Liver (tissue), 9 donors: Measurements from ENCODE around the gene CBFB. TPM values are rescaled to one million over a fixed set of nuclear protein-coding genes. Genes with fewer than 3 reads are reported as not detected.

Experiments used
- DNase-seq: peaks from one replicate; pipeline ENCODE4 v3.0.0-alpha.2; 2017; ENCODE audit warnings: low spot score
- H3K27ac ChIP-seq, 2 donors: one replicate each; pipeline ENCODE4 v1.7.0; 2013; ENCODE audit warnings: inconsistent platforms in 2 of 2, low read length in 2 of 2, control low read depth in 1 of 2, low read depth in 1 of 2, mild to moderate bottlenecking in 1 of 2
- H3K27me3 ChIP-seq, 4 donors: one replicate each; pipeline versions ENCODE4 v1.6.1 to v1.7.0; 2013; ENCODE audit warnings: low read length in 3 of 4, inconsistent platforms in 1 of 4, mild to moderate bottlenecking in 1 of 4, moderate library complexity in 1 of 4; ENCODE audit not compliant: control insufficient read depth in 4 of 4, insufficient read depth in 4 of 4
- H3K36me3 ChIP-seq, 4 donors: one replicate each; pipeline versions ENCODE4 v1.6.1 to v1.7.0; 2013; ENCODE audit warnings: low read length in 3 of 4, mild to moderate bottlenecking in 3 of 4, low read depth in 1 of 4, moderate library complexity in 1 of 4; ENCODE audit not compliant: control insufficient read depth in 4 of 4, insufficient read depth in 3 of 4
- H3K4me1 ChIP-seq, 4 donors: one replicate each; pipeline versions ENCODE4 v1.6.1 to v1.7.0; 2013; ENCODE audit warnings: low read length in 3 of 4, mild to moderate bottlenecking in 3 of 4, moderate library complexity in 1 of 4; ENCODE audit not compliant: control insufficient read depth in 4 of 4, insufficient read depth in 4 of 4
- H3K4me3 ChIP-seq, 3 donors: one replicate each; pipeline versions ENCODE4 v1.6.1 to v1.7.0; 2013; ENCODE audit warnings: low read length in 3 of 3, control low read depth in 1 of 3, low read depth in 1 of 3, mild to moderate bottlenecking in 1 of 3
- H3K9ac ChIP-seq, 2 donors: one replicate each; pipeline ENCODE4 v1.7.0; 2013; ENCODE audit warnings: low read length in 2 of 2, mild to moderate bottlenecking in 2 of 2, moderate library complexity in 2 of 2, control low read depth in 1 of 2, low read depth in 1 of 2
- H3K9me3 ChIP-seq, 4 donors: one replicate each; pipeline versions ENCODE4 v1.6.1 to v1.7.0; 2013; ENCODE audit warnings: low read length in 3 of 4; ENCODE audit not compliant: control insufficient read depth in 4 of 4
- EGR1 ChIP-seq, 2 donors: IDR thresholded peaks; 2 replicates each; pipeline ENCODE4 v1.6.1; 2016 to 2018; ENCODE audit warnings: antibody characterized with exemption in 2 of 2, low read depth in 2 of 2
- FOXA1 ChIP-seq: IDR thresholded peaks from 2 replicates; pipeline ENCODE4 v1.6.1; 2016; ENCODE audit warnings: antibody characterized with exemption
- FOXA2 ChIP-seq: IDR thresholded peaks from 2 replicates; pipeline ENCODE4 v1.6.1; 2016; ENCODE audit warnings: antibody characterized with exemption
- GABPA ChIP-seq, 2 donors: IDR thresholded peaks in 1 of 2; conservative IDR thresholded peaks in 1 of 2; 2 replicates each; pipeline ENCODE4 v1.6.1; 2016; ENCODE audit warnings: antibody characterized with exemption in 2 of 2, mild to moderate bottlenecking in 1 of 2, moderate library complexity in 1 of 2
- HNF4A ChIP-seq, 2 donors: conservative IDR thresholded peaks; 2 replicates each; pipeline ENCODE4 v1.6.1; 2016; ENCODE audit warnings: antibody characterized with exemption in 2 of 2, mild to moderate bottlenecking in 2 of 2
- HNF4G ChIP-seq: IDR thresholded peaks from 2 replicates; pipeline ENCODE4 v1.6.1; 2016; ENCODE audit warnings: antibody characterized with exemption
- JUND ChIP-seq, 2 donors: IDR thresholded peaks; 2 replicates each; pipeline ENCODE4 v1.6.1; 2016; ENCODE audit warnings: antibody characterized with exemption in 2 of 2
- RAD21 ChIP-seq, 2 donors: IDR thresholded peaks; 2 replicates each; pipeline ENCODE4 v1.6.1; 2016; ENCODE audit warnings: antibody characterized with exemption in 2 of 2, mild to moderate bottlenecking in 2 of 2
- RXRA ChIP-seq, 2 donors: IDR thresholded peaks; 2 replicates each; pipeline ENCODE4 v1.6.1; 2017 to 2018; ENCODE audit warnings: antibody characterized with exemption in 2 of 2, mild to moderate bottlenecking in 1 of 2
- SP1 ChIP-seq: IDR thresholded peaks from 2 replicates; pipeline ENCODE4 v1.6.1; 2018; ENCODE audit warnings: antibody characterized with exemption, mild to moderate bottlenecking
- TAF1 ChIP-seq: conservative IDR thresholded peaks from 2 replicates; pipeline ENCODE4 v1.6.1; 2016; ENCODE audit warnings: antibody characterized with exemption, mild to moderate bottlenecking
- YY1 ChIP-seq: IDR thresholded peaks from 2 replicates; pipeline ENCODE4 v1.6.1; 2016; ENCODE audit warnings: antibody characterized with exemption, mild to moderate bottlenecking
- WGBS: extraction: QIAGEN DNeasy Blood & Tissue Kit; methylation state at CpG from one replicate; pipeline ENCODE4 v1.1.7; 2013; 5-methylcytosine and 5-hydroxymethylcytosine counted together
- polyA plus RNA-seq, 2 donors: library from polyadenylated mRNA; stranded (reverse) in 1 of 2; unstranded in 1 of 2; fragments of 200-250 nt in 1 of 2; fragments of >200 nt in 1 of 2; fragmentation: Nextera tagmentation in 1 of 2; extraction: Ambion mirVana in 1 of 2; gene quantifications; one replicate each; pipeline versions ENCODE4 v1.2.1 to v1.2.3, GENCODE V29; 2013 to 2015
- total RNA-seq, 2 donors: library from RNA; depleted of rRNA; stranded (reverse); fragments of >200 nt; gene quantifications; one replicate each; pipeline ENCODE4 v1.2.3, GENCODE V29; 2014
- TF ChIP-seq, protein P1 (sequence below): IDR thresholded peaks from 2 replicates; pipeline ENCODE4 v1.6.1; 2016; ENCODE audit warnings: antibody characterized with exemption
- TF ChIP-seq, protein P2 (sequence below): IDR thresholded peaks from 2 replicates; pipeline ENCODE4 v1.6.1; 2016; ENCODE audit warnings: antibody characterized with exemption, mild to moderate bottlenecking
- TF ChIP-seq, protein P3 (sequence below): IDR thresholded peaks from 2 replicates; pipeline ENCODE4 v1.6.1; 2016; ENCODE audit warnings: antibody characterized with exemption
- donor health status: healthy.
- donor health status: healthy.
- donor health status: healthy.
- donor health status: healthy.
- donor health status: healthy.

CBFB gene
- total and polyA plus RNA-seq, 4 donors = 6.8 to 19.3 (median 11.2) TPM

DNA sequence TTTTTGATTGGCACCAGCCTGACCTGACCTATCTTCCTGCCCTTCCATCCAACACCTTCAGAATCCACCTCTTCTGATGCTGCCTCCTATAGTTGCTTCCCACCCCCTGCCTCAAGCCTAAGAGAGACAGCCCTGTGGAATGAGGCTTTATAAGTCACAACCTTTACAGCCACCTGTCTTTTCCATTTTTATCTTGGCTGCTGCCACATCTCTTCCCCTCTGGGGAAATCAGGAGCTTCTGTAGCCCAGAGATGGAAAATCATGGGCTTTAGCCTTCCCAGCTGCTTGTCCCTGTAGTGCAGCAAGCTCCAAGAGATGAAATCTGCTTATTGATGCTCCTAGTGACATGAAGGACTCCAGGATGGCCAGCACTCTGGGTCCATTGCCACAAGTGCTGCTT is 99.5 kb downstream of the CBFB start:
- DNase-seq = no peak
- TF ChIP-seq HNF4A (conservative IDR thresholded peaks at IDR 0.05) (no peak), JUND (IDR thresholded peaks at IDR 0.05) (no peak), FOXA1 (no peak), RXRA (IDR thresholded peaks at IDR 0.05) (no peak)
- Histone ChIP-seq H3K36me3 (peaks cover 17 to 70% (median 59%) of the 10 kb centered on the region in 4 donors), H3K27me3 (no peaks in the 10 kb centered on the region), H3K27ac (no peak overlapping the region), H3K9ac (no peak overlapping the region), H3K9me3 (no peaks in the 10 kb centered on the region), H3K4me3 (no peak overlapping the region), H3K4me1 (peaks cover 0 to 4% (median 1%) of the 10 kb centered on the region in 4 donors)

DNA sequence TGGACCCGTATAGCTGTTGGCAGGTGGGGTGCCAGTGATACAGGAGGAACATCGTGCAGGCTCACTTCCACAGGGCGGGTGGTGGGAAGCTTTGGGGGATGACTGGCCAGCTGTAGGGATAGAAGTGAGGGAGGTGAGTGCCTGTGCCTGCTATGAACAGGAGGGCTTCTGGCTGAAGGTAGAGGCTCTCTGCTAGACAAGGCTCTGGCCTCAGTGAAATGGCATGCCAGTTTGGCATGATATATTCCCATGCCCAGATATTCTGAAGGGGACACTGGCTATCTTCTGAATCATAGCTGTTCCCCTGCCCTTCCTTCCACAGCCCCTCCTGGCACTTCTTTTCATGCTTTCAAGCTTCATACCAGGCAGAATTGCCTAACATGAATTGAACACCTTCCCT is 99.9 kb downstream of the CBFB start:
- no peaks in the 10 kb centered on the region for H3K9me3 ChIP-seq
- TF ChIP-seq, protein P1, sequence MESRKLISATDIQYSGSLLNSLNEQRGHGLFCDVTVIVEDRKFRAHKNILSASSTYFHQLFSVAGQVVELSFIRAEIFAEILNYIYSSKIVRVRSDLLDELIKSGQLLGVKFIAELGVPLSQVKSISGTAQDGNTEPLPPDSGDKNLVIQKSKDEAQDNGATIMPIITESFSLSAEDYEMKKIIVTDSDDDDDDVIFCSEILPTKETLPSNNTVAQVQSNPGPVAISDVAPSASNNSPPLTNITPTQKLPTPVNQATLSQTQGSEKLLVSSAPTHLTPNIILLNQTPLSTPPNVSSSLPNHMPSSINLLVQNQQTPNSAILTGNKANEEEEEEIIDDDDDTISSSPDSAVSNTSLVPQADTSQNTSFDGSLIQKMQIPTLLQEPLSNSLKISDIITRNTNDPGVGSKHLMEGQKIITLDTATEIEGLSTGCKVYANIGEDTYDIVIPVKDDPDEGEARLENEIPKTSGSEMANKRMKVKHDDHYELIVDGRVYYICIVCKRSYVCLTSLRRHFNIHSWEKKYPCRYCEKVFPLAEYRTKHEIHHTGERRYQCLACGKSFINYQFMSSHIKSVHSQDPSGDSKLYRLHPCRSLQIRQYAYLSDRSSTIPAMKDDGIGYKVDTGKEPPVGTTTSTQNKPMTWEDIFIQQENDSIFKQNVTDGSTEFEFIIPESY = no peak
- TF ChIP-seq, protein P2, sequence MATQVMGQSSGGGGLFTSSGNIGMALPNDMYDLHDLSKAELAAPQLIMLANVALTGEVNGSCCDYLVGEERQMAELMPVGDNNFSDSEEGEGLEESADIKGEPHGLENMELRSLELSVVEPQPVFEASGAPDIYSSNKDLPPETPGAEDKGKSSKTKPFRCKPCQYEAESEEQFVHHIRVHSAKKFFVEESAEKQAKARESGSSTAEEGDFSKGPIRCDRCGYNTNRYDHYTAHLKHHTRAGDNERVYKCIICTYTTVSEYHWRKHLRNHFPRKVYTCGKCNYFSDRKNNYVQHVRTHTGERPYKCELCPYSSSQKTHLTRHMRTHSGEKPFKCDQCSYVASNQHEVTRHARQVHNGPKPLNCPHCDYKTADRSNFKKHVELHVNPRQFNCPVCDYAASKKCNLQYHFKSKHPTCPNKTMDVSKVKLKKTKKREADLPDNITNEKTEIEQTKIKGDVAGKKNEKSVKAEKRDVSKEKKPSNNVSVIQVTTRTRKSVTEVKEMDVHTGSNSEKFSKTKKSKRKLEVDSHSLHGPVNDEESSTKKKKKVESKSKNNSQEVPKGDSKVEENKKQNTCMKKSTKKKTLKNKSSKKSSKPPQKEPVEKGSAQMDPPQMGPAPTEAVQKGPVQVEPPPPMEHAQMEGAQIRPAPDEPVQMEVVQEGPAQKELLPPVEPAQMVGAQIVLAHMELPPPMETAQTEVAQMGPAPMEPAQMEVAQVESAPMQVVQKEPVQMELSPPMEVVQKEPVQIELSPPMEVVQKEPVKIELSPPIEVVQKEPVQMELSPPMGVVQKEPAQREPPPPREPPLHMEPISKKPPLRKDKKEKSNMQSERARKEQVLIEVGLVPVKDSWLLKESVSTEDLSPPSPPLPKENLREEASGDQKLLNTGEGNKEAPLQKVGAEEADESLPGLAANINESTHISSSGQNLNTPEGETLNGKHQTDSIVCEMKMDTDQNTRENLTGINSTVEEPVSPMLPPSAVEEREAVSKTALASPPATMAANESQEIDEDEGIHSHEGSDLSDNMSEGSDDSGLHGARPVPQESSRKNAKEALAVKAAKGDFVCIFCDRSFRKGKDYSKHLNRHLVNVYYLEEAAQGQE = no peak
- TF ChIP-seq SP1 (no peak), FOXA2 (no peak), HNF4A (conservative IDR thresholded peaks at IDR 0.05) (no peak), TAF1 (no peak), HNF4G (no peak), JUND (IDR thresholded peaks at IDR 0.05) (no peak), GABPA (IDR thresholded peaks at IDR 0.05 in 1 of 2, conservative IDR thresholded peaks at IDR 0.05 in 1 of 2) (no peak), RAD21 (IDR thresholded peaks at IDR 0.05) (no peak), EGR1 (IDR thresholded peaks at IDR 0.05; ENCODE audit: low read depth in 2 of 2) (no peak), YY1 (no peak)
- TF ChIP-seq, protein P3, sequence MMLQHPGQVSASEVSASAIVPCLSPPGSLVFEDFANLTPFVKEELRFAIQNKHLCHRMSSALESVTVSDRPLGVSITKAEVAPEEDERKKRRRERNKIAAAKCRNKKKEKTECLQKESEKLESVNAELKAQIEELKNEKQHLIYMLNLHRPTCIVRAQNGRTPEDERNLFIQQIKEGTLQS = no peak
- no peaks in the 10 kb centered on the region for H3K27me3 ChIP-seq
- no peak overlapping the region for H3K27ac ChIP-seq
- 93% methylated on average over 3 of the region's 3 CpGs for WGBS
- no peak for DNase-seq
- H3K9ac ChIP-seq = no peak overlapping the region
- H3K4me3 ChIP-seq = no peak overlapping the region
- H3K36me3 ChIP-seq = peaks cover 18 to 67% (median 57%) of the 10 kb centered on the region in 4 donors
- no peaks in the 10 kb centered on the region for H3K4me1 ChIP-seq
